HG03103 (cell line): ENCODE results near the gene NHSL2.

Experiments used
- ATAC-seq: cut with Tn5 transposase; IDR thresholded peaks from one replicate; pipeline ENCODE4 v1.9.1; 2021; ENCODE audit warnings: low read depth; ENCODE audit not compliant: unreplicated experiment

The NHSL2 gene

GRCh38 chrX:72060196-72060920 is 149.7 kb downstream of the NHSL2 start:
- no peak for ATAC-seq

GRCh38 chrX:72060921-72061490 is 150.4 kb downstream of the NHSL2 start:
- ATAC-seq, result no peak

DNA sequence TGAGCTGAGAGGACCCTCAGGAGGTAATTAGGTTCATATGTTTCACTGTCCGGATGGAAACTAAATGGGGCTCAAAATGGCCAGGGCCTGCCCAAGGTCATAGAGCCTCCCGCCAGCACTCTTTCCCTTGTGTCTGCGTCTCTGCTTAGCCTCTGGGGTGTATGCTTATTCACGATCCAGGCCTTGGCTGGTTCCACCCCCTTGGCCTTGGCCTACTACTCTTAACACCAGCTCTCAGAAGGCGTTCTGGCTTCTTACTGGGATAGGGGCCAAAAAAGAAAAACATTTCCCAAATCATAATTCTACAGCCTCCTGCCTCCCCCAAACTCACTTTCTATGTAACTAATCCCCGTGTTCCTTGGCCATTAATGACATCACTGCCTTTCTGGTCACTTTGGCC is 152.3 kb downstream of the NHSL2 start:
- no peak for ATAC-seq

DNA sequence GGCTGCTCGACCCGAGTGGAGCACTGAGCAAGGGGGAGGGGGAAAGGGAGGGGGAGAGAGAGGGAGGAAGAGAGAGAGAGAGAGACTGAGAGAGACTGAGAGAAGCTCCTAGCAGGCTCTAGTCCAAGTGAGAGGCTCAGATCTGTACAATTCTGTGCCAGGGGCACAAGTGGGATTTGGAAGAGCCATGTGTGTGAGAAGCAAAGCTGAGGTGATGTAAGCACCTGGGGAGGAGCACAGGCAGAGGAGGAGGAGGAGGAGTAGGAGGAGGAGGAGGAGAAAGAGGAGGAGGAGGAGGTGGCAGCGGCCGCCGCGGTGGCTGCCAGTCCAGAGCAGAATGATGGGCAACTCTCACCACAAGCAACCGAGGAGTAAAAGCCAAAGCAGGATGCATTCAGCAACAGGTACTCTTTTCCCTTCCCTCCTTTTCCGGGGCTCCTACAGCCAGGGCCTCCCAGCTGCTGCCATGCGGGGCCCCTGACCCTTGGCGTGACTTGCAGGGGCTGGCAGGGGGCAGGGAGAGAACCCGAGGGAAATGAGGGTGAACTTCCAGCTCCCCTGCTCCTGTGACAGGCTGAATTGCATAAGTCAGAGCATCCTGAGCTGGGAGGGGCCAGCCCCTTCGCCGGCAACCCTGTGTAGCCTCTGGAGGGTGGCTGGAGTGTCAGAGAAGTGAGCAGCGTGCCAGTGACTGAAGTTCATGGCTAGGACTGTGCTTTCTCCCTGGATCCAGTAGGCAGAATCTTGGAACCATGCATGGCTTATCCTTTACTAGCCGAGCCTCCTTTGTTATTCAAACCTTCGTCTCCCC is 158.9 kb downstream of the NHSL2 start:
- ATAC-seq, result no peak

GRCh38 chrX:72071213-72071612 is 160.6 kb downstream of the NHSL2 start:
- ATAC-seq, result no peak

DNA sequence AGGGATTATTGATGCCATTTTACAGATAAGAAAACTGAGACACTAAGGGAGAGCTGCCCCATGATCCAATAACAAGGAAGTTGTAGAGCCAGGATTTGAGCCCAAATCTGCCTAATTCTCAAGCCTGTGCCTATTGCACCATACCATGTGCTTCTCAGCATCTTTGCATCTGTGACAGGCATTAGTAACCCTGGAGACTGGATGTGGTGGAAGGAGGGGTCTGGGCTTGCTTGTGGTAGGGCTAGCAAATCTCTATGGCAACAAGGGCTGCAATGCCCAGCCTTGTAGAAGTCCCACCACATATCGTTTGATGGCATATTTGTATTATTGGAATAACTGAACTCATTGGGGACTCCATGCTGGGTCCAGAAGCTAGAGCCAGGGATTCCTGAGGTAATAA is 163.0 kb downstream of the NHSL2 start:
- ATAC-seq, result no peak

DNA sequence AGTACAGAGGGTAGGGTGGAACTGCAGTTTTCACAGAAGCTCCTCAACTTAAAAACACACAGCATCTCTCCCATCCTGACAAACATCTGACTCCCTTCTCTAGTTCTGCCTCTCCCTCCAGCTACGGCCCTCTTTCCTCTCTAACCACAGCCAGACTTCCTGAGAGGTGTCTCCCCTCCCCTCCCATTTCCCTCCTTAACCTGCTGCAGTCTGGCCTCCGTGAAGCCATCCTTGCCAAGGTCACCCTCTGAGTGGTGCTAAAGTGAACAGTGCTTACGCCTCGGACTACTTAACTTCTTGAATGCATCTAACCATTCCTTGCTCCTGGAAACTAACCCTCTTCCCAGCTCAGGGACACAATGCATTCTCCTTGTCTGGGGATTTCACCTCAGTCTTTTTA is 167.8 kb downstream of the NHSL2 start:
- ATAC-seq, result no peak

GRCh38 chrX:72079607-72080006 is 169.0 kb downstream of the NHSL2 start:
- no peak for ATAC-seq

- no peak for ATAC-seq
Observed at GRCh38 chrX:72080150-72080549, 169.5 kb downstream of the NHSL2 start.

- no peak for ATAC-seq
Observed at GRCh38 chrX:72080800-72081199, 170.2 kb downstream of the NHSL2 start.

GRCh38 chrX:72081605-72082320 is 171.1 kb downstream of the NHSL2 start:
- no peak for ATAC-seq

GRCh38 chrX:72083291-72083690 is 172.6 kb downstream of the NHSL2 start:
- no peak for ATAC-seq

DNA sequence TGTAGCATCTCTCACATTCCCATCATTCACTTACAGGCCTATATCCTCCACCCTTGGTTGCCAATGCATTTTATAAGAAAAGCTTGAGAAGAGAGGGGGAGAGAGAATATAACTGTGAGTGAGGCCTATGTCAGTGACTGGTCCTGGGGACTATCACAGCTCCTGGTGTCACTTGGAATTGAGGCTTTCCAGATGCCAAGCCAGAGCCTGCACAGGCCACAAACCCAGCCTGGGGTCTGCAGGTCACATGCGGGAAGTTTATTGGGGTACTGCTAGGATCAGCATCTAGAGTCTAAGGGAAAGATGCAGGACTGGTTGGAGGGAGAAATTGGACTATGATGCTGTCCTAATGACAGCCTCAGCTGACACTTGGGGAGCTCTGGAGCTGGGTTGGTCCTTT is 173.5 kb downstream of the NHSL2 start:
- ATAC-seq, result no peak

GRCh38 chrX:72086995-72087394 is 176.3 kb downstream of the NHSL2 start:
- no peak for ATAC-seq

DNA sequence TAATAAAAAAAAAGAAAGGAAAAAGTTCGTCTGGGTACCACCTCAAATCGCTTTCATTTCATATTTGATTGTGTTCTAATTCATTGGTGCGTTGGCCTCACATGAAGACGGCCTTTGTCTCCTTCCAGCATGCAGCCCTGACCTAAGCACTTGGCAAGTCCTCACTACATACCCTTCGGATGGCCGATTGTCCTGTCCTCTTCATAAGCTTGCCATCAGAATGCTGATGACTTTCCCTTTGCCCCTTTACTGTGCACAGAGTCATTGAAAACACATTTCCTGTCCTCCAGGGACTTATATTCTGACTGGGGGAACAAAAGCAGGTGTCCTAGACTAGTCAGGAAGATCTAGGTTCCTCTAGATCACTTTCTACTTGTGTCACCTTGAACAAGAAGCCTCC is 178.1 kb downstream of the NHSL2 start:
- ATAC-seq, result no peak

DNA sequence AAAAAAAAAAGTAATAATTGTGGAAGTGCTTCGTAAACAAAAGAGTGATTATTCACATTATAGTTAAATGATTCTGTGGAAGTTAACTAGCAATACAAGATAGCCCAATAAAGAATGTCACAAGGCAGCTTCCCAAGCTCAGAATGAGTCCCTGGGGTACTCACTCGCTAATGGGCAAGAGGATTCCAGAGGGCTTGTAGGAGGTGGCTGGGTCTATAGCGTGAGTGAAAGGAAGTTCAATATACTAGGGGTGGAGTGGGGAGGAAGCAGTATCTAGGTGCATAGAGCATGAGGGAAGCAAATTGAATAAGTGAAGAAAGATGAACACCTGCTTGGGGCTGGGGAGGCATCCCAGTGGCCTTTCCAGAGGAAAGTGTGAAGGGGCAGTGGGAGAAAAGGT is 178.6 kb downstream of the NHSL2 start:
- no peak for ATAC-seq

DNA sequence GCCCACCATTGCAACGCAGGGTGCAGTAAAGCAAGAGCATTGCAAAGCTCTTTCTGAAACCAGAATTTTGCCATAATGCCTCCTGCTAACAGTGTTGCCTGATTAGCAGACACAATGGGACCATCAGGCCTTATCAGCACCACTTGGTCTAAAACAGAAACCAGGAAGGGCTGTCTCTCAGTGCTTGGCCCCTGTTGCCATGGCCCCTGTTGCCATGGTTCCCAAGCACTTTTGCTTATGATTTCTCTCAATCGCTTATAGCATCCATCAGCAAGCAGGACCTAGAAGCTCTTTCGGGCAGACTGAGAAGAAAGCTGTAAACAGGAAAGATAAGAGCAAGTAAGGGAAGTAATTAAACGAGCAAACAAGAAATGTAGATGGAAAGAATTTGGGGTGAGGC is 184.2 kb downstream of the NHSL2 start:
- ATAC-seq, result peak; percentile 79

- ATAC-seq, result no peak
Observed at GRCh38 chrX:72095370-72095769, 184.7 kb downstream of the NHSL2 start.

- no peak for ATAC-seq
Observed at GRCh38 chrX:72097098-72097497, 186.5 kb downstream of the NHSL2 start.

- ATAC-seq, result no peak
Observed at GRCh38 chrX:72100051-72100755, 189.6 kb downstream of the NHSL2 start.
